Measurements from ENCODE around the gene FAM83F. TPM values are rescaled to one million over a fixed set of nuclear protein-coding genes. Genes with fewer than 3 reads are reported as not detected.

The FAM83F gene
- total RNA-seq, 1 donor = not detected

DNA sequence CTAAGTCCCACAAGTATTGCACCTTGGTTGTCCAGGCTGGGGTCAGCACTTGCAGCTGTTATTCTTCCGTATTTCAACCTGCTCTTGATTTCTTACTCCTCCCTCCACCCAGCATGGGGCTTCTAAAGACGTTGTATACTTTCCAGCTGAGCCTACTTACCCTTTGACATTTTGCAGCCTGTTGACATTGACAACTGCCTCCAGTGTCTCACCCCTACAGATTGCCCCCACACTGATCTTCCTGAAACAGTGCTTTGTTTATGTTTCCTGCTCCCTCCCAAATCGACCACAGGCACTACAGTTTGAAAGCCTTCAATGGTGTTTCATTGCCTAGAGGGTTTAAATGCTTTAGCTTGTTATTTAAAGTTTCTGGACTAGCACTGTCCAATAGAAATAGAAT is 56.6 kb downstream of the FAM83F start:
- DNase-seq (ENCODE audit: low read depth) = no peak
- TF ChIP-seq, protein P1, sequence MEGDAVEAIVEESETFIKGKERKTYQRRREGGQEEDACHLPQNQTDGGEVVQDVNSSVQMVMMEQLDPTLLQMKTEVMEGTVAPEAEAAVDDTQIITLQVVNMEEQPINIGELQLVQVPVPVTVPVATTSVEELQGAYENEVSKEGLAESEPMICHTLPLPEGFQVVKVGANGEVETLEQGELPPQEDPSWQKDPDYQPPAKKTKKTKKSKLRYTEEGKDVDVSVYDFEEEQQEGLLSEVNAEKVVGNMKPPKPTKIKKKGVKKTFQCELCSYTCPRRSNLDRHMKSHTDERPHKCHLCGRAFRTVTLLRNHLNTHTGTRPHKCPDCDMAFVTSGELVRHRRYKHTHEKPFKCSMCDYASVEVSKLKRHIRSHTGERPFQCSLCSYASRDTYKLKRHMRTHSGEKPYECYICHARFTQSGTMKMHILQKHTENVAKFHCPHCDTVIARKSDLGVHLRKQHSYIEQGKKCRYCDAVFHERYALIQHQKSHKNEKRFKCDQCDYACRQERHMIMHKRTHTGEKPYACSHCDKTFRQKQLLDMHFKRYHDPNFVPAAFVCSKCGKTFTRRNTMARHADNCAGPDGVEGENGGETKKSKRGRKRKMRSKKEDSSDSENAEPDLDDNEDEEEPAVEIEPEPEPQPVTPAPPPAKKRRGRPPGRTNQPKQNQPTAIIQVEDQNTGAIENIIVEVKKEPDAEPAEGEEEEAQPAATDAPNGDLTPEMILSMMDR (IDR thresholded peaks at IDR 0.05; ENCODE audit: insufficient read depth, low read depth, low read length) = no peak
- no peak overlapping the region for H3K4me3 ChIP-seq (ENCODE audit: low read depth, low read length)

DNA sequence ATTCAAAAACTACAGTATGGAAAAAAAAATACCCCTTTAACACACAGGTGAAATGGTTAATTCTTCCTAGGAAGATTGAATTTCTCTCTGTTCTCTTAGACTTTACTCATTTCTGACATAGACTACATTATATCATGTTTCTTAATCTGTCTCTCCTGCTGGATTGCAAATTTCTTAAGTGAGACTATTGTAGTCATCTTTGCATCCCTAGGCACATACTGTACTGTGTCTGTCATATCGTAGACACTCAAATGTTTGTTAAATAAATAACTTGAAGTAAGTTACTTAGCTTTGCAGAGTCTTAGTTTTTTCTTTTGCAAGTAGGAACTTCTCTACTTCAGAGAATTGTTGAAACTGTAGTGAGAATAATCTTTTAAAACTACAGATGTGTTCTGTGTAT is 58.7 kb downstream of the FAM83F start:
- DNase-seq (ENCODE audit: low read depth) = no peak
- TF ChIP-seq, protein P1 (IDR thresholded peaks at IDR 0.05; ENCODE audit: insufficient read depth, low read depth, low read length) = no peak
- no peak overlapping the region for H3K4me3 ChIP-seq (ENCODE audit: low read depth, low read length)

- no peak overlapping the region for H3K4me3 ChIP-seq (ENCODE audit: low read depth, low read length)
- DNase-seq (ENCODE audit: low read depth) = no peak
- TF ChIP-seq, protein P1 (IDR thresholded peaks at IDR 0.05; ENCODE audit: insufficient read depth, low read depth, low read length) = no peak
Observed at GRCh38 chr22:40054486-40054885, 59.7 kb downstream of the FAM83F start.

GRCh38 chr22:40055143-40055883 is 60.6 kb downstream of the FAM83F start:
- no peak for DNase-seq (ENCODE audit: low read depth)
- no peak overlapping the region for H3K4me3 ChIP-seq (ENCODE audit: low read depth, low read length)
- TF ChIP-seq, protein P1 (IDR thresholded peaks at IDR 0.05; ENCODE audit: insufficient read depth, low read depth, low read length) = no peak

GRCh38 chr22:40056154-40056553 is 61.4 kb downstream of the FAM83F start:
- TF ChIP-seq, protein P1 (IDR thresholded peaks at IDR 0.05; ENCODE audit: insufficient read depth, low read depth, low read length) = no peak
- no peak for DNase-seq (ENCODE audit: low read depth)
- H3K4me3 ChIP-seq (ENCODE audit: low read depth, low read length) = no peak overlapping the region

GRCh38 chr22:40056559-40056958 is 61.8 kb downstream of the FAM83F start:
- TF ChIP-seq, protein P1 (IDR thresholded peaks at IDR 0.05; ENCODE audit: insufficient read depth, low read depth, low read length) = no peak
- no peak overlapping the region for H3K4me3 ChIP-seq (ENCODE audit: low read depth, low read length)
- DNase-seq (ENCODE audit: low read depth) = no peak

DNA sequence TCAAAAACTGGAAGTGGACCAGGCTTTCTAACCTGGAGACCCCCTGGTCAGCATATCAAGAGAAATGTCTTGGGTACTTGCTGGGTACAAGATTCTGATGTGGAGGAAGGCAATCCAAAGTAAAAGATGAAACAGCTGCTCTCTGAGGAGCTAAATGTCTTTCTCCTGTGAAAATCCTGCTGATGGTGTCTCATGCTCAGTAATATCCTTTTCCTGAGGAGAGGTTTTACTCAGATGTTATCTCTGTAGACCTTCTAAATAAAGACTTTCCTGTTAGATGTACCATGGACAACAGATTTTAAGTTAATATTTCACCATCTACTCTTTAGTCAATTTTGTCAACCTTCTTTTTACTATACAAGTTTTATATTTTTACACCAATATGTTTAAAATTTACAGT is 62.9 kb downstream of the FAM83F start:
- TF ChIP-seq, protein P1 (IDR thresholded peaks at IDR 0.05; ENCODE audit: insufficient read depth, low read depth, low read length) = no peak
- DNase-seq (ENCODE audit: low read depth) = no peak
- H3K4me3 ChIP-seq (ENCODE audit: low read depth, low read length) = no peak overlapping the region

Data from fibroblast of villous mesenchyme (primary cell).